ENCODE results near the gene NUP107.
A peak's percentile ranks its signal among the peaks of the same experiment; 100 is the strongest.

Gene NUP107

DNA sequence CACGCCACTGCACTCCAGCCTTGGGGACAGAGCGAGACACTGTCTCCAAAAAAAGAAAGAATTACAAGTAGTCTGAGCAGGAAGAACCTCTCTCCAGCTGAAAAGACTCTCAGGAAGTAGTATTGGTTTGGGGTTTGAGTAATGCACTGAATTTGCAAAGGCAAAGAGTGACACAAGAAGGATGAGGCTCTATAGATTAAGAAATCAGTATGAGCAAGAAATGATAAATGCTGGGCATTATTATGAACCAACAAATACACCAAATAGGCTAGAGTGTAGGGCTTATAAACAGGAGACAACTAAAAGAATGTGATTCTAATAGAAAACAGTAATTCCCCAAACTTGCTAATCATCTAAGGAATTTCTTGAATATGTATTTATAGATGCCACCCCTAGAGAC lies 56.6 kb downstream of the NUP107 start:
- no peak for DNase-seq

DNA sequence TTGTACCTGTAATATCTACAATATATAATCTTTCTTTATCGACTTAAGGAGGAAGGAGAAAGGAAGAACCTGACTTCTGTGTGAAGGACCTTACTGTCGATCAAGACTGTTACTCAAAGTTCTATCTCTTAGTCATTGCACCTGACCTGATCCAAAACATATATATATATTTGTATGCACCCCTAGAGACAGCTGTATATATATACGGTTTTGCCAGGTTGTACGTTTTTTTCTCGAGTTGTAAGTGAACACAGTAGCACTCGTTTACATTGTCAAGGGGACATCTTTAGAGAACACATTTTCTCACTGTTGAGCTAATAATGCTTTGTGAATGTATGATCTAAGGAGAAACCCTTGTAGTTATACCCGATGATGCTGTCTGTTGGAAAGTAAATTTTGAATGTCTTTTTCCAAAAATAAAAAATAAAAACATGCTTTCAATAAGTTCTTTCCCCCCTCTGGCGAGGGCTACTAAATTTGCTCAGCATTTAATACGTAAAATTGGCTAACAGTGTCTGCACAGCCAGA lies 58.7 kb downstream of the NUP107 start:
- no peak for DNase-seq

- peak; percentile 97 for DNase-seq
These were observed 59.3 kb downstream of the NUP107 start, which contains the start of gene SLC35E3 for GRCh38 chr12:68745904-68746571. Gene SLC35E3 (plus strand): TSS chr12:68746176. CDS start chr12:68746378, 202 bp downstream.

GRCh38 chr12:68746572-68747180 lies 59.9 kb downstream of the NUP107 start:
- peak; percentile 78 for DNase-seq

- no peak for DNase-seq
These were observed 62.7 kb downstream of the NUP107 start for GRCh38 chr12:68749443-68749842.

GRCh38 chr12:68749861-68750260 lies 63.1 kb downstream of the NUP107 start:
- DNase-seq = no peak

DNA sequence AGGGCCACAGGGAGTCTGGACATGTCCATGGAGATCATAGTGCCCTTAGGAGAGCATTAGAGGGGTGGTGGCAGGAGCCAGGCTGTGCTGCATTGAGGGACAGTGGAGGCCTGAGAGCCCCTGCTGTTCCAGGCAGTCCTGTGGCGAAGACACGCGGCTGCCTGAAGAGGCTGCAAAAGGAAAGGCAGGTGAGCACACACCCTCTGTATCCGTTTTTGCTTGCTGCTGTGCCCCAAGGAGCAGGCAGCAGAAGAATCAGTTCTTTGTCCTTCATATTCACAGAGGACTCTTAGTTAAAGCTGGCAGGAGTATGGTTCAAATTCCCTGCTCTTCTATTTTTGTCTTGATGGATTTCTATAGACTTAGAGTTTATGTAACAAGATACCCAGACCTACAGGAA lies 63.7 kb downstream of the NUP107 start:
- DNase-seq = peak; percentile 7

- no peak for DNase-seq
These were observed 68.9 kb downstream of the NUP107 start for GRCh38 chr12:68755536-68756243.

DNA sequence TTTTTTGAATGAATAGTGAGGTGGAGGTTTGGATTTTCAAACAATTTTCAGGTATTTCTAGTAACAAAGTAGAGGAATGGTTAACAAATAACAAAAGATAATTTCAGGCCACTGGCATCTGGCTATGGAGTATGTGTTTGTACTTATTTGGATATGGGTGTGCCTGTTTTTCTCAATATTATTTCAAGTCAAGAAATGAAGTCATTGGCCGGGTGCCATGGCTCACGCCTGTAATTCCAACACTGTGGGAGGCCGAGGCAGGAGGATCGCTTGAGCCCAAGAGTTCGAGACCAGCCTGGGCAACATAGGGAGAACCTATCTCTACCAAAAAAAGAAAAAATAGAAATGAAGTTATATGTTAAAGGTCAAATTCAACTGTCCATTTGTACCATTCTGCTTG lies 73.1 kb downstream of the NUP107 start:
- DNase-seq = no peak

DNA sequence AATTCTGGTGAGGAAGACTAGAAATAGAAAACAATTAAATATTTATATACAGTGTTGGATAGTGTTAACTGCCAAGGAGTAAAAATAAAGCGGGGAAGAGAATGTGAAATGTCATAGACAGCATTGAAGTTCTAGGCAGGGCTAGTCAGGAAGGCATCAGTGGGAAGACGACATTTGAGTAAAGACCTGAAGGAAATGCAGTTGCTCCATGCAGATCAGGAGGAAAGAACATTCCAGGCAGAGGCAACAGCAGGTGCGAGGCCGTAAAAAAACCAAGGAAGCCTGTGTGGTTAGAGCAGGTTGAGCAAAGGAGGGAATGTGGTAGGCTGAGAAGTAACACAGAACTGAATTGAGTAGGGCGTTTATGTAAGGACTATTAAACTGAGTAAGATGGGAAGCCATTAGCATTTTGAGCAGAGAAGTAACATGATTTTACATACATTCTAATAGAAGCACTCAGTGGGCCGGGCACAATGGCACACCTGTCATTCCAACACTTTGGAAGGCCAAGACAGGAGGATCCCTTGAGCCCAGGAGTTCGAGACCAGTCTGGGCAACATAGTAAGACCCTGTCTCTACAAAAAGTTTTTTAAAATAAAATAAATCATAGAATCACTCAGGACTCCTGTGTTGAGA lies 74.1 kb downstream of the NUP107 start:
- no peak for DNase-seq

DNA sequence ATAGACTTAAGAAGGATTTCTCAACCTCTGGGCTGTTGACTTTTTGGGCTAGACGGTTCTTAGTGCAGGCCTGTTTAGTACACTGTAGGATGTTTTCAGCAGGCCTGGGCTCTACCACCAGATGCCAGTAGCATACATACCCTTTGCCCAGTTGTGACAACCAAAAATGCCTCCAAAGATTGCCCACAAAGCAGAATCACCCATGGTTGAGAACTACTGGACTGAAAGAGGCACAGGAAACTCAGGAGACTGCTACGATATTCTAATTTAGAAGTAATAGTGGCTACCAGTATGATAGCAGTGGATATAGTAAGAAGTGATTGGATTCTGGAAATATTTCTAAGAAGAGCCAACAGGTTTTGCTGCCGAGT lies 74.6 kb downstream of the NUP107 start:
- DNase-seq = no peak

GRCh38 chr12:68761901-68762630 lies 75.3 kb downstream of the NUP107 start:
- DNase-seq = no peak

- no peak for DNase-seq
These were observed 75.9 kb downstream of the NUP107 start for GRCh38 chr12:68762691-68763090.

DNA sequence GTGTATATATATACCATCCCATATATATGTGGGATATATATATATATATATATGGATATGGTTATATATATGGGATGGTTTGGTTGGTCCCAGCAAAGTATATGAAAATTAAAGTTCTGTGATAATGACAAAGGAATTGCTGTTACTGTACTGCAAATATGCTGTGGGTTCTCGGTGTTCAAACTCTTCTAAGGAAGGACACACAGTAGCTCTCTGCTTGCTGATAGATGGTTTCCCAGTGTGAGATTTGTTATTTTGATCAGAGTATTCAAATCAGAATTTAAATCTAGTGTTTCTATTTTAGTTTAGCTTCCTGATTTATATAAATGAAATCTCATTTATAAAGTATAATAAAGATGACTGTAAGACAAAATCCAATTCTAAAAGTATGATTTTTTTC lies 78.9 kb downstream of the NUP107 start:
- DNase-seq = no peak

- no peak for DNase-seq
These were observed 79.9 kb downstream of the NUP107 start for GRCh38 chr12:68766646-68767045.

DNA sequence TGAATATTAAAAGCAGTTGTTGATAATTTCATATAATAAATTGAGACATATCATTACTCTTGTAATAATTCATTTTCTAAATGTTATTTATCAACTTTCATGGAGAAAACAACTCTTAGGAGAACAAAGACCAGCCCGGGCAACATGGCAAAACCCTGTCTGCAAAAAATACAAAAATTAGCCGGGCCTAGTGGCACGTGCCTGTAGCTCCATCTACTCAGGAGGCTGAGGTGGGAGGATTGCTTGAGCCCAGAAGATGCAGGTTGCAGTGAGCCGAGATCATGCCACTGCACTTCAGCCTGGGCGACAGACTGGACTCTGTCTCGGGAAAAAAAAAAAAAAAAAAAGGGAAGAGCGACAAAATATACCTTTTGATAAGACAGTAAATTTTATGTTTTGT lies 80.4 kb downstream of the NUP107 start:
- no peak for DNase-seq

DNA sequence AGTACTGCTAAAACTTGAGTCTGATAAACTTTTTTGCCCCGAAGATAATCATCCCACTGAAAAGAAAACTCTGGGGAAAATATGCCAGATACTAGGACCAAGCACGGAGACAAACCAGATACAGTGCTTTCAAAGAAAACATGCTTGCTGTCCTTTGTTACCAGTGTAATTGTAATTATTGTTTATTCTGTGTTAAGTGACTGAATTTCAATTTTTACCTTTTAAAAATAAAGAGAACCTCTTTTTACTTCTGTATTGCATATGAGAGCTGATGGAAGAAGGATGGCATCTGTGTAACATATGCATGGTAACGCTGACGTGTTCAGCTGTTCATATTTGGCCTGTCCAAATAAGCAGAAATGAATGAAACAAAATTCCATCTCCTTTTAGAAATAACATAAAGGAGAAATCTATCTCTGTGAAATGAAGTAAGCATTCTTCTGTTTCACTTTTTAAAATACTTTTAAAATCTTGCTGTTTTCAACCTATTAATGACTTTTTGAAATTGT lies 81.7 kb downstream of the NUP107 start:
- no peak for DNase-seq

- no peak for DNase-seq
These were observed 83.2 kb downstream of the NUP107 start for GRCh38 chr12:68769941-68770340.

DNA sequence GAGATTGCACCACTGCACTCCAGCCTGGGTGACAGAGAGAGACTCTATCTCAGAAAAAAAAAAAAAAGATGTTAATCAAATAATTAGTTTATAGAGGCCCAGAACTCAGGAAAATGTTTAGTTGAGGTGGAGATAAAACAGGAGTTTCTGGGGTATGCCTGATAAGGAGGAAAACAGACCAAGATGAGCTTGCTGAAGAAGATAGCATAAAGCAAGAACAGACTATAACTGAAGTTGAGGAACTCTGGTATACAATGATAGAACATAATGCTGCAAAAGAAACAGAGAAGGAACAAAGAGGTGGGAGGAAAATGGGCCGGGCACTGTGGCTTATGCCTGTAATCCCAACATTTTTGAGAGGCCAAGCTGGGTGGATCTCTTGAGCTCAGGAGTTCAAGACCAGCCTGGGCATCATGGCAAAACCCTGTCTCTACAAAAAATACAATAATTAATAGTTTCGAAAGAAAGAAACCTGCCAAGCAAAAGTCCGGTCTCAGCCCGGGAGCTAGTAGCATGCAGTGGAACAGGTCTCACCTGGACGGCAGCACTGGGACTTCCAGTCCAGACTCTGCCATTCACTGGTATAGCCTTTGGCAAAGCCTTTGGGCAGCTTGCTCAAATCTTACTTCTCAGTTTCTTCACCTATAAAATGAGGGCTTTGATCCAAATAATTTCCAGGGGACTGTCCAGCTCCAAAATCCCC lies 84.6 kb downstream of the NUP107 start:
- no peak for DNase-seq

- no peak for DNase-seq
These were observed 85.9 kb downstream of the NUP107 start for GRCh38 chr12:68772714-68773113.

DNA sequence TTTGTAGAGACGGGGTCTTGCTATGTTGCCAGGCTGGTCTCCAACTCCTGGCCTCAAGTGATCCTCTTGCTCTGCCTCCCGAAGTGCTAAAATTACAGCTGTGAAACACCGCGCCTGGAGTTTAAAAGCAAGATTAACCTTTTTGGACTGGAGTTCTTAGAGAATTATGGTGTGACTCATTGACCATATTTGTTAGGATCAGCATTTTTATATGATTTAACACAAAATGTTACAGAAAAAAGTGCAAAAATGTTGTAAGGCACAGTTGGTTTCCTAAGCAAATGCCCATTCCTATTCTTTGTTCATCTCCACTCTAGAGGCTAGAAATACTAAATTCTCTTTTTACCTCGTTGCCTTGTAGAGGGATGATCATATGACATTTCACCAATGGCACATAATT lies 86.8 kb downstream of the NUP107 start:
- DNase-seq = no peak

DNA sequence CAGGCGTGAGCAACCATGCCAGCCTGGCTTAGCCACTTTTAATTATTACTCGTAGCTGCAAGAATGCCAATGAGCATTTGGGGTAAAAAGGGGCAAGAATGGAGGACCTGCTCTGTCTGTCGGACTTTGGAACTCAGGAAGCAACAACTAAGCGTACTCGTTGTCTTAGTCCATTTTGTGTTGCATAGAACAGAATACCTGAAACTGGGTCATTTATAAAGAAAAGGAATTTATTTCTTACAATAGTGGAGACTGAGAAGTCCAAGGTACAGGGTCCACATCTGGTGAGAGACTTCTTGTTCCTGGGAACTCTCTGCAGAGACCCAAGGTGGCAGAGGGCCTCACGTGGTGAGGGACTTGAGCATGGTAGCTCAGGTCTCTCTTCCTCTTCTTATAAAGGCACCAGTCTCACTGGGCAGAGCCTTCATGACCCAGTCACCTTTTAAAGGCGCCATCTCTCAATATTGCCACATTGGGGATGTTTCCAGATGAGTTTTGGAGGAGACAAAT lies 88.4 kb downstream of the NUP107 start:
- DNase-seq = no peak
